Prostate gland (tissue), 2 donors: ENCODE data around the gene SPC25.

Experiments
- POLR2AphosphoS5 ChIP-seq: sonication (generic); formaldehyde crosslinking; IDR thresholded peaks from one replicate; pipeline ENCODE4 v1.6.1; 2017; ENCODE audit warnings: antibody characterized with exemption
- TF ChIP-seq, protein P1 (sequence below), 4 experiments: fragments of 200-600 bp in 2 of 4; fragments of 450-650 bp in 2 of 4; sonication (generic) in 2 of 4; IDR thresholded peaks; 1 replicate in 3 of 4; 2 replicates in 1 of 4; pipeline ENCODE4 v1.5.1; 2016 to 2019; ENCODE audit warnings: antibody characterized with exemption in 4 of 4, mild to moderate bottlenecking in 2 of 4, moderate library complexity in 2 of 4

DNA sequence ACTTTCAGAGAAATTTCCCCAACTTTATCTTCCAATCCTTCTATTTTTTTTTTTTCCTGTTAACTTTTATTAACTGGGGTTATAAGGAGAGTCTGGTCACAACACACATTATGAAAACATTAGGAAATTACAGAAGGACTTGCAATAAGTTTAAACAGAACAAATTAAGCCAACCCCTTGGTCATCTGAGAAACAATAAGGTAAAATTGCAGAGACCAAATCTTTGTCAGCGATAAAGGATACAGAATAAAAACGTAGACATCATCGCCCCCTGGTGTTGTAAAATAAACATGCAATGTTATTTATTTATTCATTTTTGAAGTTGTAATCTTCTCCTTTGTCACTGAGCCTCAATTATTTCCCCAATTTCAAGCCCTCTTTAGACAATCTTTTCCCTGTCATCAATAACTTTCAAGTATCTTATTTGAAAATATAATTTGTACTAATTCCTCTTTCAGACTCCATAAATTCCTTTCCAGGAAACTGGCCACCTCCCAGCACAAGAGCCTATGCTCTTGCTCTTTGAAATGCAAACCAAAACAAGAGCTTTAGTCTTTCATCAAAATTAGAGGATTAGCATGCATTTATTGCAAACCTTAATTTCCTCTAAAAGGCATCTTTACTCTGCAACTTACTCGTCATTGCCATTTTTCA, 30.4 kb upstream of the SPC25 start:
- TF ChIP-seq, protein P1, sequence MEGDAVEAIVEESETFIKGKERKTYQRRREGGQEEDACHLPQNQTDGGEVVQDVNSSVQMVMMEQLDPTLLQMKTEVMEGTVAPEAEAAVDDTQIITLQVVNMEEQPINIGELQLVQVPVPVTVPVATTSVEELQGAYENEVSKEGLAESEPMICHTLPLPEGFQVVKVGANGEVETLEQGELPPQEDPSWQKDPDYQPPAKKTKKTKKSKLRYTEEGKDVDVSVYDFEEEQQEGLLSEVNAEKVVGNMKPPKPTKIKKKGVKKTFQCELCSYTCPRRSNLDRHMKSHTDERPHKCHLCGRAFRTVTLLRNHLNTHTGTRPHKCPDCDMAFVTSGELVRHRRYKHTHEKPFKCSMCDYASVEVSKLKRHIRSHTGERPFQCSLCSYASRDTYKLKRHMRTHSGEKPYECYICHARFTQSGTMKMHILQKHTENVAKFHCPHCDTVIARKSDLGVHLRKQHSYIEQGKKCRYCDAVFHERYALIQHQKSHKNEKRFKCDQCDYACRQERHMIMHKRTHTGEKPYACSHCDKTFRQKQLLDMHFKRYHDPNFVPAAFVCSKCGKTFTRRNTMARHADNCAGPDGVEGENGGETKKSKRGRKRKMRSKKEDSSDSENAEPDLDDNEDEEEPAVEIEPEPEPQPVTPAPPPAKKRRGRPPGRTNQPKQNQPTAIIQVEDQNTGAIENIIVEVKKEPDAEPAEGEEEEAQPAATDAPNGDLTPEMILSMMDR (IDR thresholded peaks at IDR 0.05), result peak; percentile 31 to 71 (median 66)
- TF ChIP-seq POLR2AphosphoS5, result no peak
